EH (cell line): ENCODE results near the gene SYNC.
"Not testable (repeated sequence)": the region's sequence is repeated elsewhere in the genome, so short reads cannot be mapped to it uniquely, and the experiment has no call there.

ENCODE experiments used
- DNase-seq: peaks from one replicate; pipeline ENCODE4 v3.0.0-alpha.2; 2015; ENCODE audit warnings: low read depth

SYNC gene

GRCh38 chr1:32724678-32725614, 22.4 kb upstream of the SYNC start:
- peak; percentile 95 for DNase-seq

DNA sequence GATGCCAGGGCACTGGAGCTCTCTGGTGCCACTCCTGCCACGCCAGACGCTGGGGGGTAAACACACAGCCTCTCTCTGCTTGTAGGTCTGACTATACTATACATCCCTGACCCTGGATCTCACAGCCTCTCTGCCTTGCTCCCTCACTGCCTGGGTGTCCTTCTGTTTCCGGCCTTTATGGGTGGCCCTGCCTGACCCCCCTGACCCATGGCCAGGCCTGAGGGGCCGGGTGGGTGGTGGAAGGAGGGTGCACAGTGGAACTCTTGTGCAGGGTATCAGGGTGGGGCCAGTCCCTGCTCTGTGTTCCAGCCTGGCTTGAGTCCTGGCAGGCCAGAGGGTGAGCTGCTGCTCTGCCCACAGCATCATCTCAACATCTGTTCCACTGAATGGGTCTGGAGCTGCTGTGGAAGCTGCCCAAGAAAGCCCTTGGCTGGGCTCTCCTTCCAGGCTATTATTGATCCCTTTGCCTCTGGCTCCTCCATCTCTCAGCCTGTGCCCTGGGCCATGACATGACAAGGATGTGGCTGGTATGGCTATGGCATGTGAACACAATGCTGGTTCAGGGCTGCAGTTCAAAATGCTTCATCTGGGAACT, 17.2 kb upstream of the SYNC start:
- no peak for DNase-seq

DNA sequence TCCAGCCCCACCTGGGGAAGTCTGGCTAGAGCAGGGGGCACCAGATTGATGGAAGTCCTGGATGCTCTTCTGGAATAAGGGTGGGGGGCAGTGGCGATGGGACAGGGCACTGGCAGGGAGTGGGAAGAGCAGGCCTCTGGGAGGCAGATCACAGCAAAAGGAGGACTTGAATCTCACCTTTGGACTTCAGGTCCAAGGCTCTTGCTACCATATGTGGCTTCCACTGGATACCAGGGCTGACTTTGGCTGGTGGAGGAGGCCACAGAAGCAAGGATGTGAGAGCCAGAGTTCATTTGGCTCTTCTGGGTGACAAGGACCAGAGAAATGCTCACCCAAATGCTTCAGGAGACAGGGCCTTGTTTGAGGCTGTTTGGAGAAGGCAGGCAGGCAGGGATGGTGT, 16.0 kb upstream of the SYNC start:
- no peak for DNase-seq

GRCh38 chr1:32718036-32718435, 15.5 kb upstream of the SYNC start:
- no peak for DNase-seq

DNA sequence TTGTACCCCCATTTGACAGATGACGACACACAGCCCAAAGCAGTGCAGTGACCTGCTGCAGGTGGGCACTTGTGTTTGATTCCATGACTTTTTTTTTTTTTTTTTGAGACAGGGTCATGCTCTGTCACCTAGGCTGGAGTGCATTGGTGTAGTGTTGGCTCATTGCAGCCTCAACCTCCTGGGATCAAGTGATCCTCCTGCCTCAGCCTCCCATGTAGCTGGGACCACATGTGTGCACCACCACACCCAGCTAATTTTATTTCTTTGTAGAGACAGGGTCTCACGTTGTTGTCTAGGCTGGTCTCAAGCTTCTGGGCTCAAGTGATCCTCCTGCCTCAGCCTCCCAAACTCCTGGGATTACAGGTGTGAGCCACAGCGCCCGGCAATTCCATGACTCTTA, 14.9 kb upstream of the SYNC start:
- DNase-seq: no peak

DNA sequence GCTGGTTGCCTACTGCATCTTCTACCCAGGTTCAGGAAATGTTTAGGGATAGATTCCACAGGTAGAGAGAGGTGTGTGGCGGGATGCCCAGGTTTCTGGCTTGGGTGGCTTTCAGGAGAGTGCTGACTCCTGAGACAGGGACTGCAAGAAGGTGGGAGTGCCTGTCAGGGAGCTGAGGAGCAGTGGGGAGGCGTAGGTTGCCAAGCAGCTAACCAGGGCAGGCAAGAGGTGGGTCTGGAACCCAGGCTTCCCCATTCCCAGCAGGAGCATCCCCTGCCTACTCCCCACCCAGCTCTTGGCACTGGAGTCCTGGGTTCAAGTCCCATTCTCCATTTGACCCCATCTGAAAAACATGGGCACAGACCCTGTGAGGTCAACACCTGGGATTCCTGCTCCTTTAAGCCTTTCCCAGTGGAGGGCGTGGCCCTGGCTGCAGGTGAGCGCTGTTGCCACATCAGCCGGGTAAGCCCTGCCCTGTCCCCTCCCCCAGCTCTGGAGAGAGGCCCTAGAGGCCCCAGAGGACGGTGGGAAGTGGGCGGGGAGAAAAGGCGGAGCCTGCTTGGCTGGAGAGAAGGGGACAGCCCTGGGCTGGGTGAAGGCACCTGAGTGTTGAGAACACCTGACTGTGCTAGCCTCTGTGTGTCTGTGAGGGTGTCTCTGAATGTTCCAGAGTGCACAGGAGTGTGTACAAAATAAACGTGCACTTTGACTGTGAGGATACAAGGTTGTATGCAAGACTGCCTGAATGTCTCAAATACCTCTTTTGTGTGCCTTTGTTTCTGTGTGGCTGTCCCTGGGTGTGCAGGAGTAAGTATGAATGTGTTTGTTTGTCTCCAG, 14.0 kb upstream of the SYNC start:
- peak; percentile 43 for DNase-seq

DNA sequence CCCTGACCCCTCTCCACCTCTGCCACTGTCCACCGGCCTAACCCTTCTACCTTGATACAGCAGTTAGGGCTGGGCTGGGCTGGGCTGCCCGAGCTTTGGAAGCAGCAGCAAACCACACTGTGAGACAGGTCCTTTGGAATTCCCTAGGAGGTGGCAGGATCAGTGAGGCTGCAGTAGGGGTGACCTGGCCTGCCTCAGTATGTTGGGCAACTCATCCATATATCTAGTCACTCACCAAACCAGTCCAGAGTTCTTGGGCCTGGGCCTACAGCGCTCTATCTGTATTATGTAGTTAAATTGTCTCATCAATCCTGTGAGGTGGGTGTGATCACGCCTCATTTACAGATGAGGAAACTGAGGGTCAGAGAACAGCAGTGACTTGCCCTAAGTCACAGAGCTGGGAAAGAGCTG, 13.3 kb upstream of the SYNC start:
- peak; percentile 32 for DNase-seq

DNA sequence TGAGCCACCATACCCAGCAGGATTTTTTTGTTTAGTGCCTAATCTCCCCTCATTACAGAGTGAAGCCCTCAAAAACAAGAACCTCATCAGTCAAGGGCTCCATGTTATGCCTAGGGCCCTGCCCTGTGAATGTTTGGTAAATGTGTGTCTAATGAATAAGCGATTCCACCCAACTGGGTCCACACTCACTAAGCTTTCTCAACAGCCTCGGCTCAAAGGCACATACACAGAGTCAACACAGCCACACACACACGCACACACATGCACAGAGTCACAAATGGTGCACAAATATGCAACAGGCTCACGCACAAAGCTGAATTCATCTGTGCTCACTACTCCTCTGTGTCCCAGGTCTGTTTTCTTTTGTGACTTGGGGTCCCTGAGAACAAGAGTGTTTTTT, 11.7 kb upstream of the SYNC start:
- no peak for DNase-seq

DNA sequence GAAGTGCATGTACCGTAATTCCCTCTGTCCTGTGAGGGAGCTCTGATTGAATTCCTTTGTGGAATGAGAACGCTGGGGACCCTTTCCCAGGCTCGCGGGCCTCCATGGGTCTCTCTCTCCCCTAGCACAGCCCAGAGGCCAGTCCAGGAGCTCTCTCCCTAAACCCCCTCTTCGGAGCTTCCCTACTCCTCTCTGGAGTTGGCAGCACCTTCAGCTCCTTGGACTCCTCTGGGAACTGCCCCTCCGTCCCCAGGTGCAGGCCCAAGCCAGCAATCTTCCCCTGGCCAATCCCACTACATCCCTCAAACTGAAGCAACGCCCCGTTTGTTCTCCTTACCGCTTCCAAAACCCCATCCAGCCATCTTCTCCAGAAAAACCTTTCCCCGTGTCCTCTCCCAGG, 10.5 kb upstream of the SYNC start:
- no peak for DNase-seq

GRCh38 chr1:32711221-32711620, 8.7 kb upstream of the SYNC start:
- not testable (repeated sequence) for DNase-seq

- DNase-seq: no peak
Measured at GRCh38 chr1:32709476-32709875, 6.9 kb upstream of the SYNC start.

DNA sequence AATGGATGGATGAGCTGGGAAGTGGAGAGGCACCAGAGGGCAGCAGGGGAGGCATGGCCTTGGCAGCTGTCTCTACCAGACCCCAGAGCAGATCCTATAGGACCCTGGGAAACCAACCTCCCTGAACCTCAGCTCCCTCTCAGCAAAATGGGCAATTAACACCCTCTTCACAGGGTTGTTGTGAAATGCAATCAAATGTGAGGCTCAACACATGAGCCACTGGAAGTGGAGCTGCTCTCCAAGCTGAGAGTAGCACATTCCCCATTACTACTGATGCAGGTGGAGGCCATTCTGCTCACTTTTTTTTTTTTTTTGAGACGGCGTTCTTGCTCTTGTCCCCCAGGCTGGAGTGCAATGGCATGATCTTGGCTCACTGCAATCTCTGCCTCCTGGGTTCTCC, 6.5 kb upstream of the SYNC start:
- DNase-seq: no peak

- no peak for DNase-seq
Measured at GRCh38 chr1:32706491-32706890, 3.9 kb upstream of the SYNC start.

- no peak for DNase-seq
Measured at GRCh38 chr1:32705516-32705915, 2.9 kb upstream of the SYNC start.

DNA sequence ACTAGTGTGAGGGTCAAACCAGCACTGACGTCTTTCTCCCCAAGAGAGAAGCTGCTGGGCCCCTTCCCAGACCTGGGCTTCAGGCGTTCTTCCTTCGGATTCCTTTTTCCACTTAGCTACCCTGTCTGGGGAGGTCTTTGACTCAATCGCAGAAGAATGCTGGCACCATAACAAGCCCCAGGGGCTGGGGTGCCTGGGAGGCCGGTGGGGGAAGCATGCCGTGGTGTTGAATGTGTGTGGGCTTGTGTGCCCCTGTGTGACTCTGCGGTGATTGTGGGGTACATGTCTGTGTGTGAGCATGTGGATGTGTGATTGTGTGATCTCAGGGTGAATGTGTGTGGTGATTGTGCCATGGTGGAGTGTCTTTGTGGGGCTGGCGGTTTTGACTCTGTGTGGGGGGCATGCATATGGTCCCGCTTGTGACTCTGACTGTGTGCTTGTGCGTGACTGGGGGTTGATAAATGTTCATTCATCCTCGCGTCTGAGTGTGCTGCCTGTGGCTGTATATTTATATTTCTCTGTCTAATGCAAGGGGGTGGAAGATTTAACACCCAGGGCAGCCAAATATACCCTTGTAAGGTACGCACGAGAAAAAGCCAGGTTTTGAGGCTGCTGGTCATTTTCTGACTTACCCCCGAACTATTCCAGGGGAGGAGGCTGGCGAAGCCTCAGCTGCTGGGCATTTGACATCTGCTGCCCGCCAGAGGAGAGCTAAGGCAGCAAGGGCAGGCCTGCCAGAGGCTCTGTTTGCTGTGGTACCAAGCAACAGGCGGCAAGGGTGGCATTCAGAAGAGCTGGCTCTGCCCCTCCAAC, 1.1 kb upstream of the SYNC start:
- DNase-seq: peak; percentile 99

DNA sequence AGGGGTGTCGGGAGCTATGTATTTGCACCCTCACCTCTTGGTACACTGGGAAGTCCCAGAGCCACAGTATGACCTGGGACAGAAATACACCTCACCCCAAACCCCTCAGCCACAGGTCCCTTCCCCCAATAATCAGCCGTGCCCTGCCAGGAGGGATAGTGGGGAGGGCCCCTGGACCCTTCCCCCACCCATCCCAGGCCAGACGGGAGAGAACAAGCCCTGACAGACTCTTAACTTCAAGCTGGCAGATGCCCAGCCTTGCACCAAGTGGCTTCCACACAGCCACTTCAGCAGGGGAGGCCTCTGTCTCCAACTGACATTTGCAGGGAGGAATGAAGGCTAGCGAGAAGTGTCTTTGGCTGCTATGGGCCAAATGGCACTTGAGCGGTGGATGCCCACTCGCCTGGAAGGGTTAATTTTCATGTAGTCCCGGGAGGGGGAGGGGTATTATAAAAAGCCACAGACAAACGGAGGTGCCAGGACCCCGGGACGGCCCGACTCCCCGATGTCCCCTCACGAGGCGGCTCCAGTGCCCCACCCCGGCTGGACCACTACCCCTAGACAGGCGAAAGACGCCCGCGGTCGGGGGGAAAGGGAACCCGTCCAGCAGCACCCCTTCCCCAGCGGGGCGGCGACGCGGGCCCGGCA, 495 bp downstream of the SYNC start:
- DNase-seq: peak; percentile 61

- DNase-seq: peak; percentile 43
Measured at GRCh38 chr1:32701421-32701911, 1.1 kb downstream of the SYNC start.

DNA sequence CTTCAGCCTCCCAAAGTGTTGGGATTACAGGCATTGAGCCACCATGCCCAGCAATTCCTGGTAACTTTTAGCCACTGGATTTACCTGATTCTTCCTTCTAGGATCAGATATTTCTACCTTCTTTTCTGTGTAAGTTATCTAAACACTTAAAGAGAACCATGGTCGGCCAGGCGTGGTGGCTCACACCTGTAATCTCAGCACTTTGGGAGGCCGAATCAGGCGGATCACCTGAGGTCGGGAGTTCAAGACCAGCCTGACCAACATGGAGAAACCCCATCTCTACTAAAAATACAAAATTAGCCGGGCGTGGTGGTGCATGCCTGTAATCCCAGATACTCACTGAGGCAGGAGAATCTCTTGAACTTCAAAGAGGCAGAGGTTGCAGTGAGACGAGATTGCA, 5.6 kb downstream of the SYNC start:
- not testable (repeated sequence) for DNase-seq

GRCh38 chr1:32696041-32696440, 6.5 kb downstream of the SYNC start:
- no peak for DNase-seq

DNA sequence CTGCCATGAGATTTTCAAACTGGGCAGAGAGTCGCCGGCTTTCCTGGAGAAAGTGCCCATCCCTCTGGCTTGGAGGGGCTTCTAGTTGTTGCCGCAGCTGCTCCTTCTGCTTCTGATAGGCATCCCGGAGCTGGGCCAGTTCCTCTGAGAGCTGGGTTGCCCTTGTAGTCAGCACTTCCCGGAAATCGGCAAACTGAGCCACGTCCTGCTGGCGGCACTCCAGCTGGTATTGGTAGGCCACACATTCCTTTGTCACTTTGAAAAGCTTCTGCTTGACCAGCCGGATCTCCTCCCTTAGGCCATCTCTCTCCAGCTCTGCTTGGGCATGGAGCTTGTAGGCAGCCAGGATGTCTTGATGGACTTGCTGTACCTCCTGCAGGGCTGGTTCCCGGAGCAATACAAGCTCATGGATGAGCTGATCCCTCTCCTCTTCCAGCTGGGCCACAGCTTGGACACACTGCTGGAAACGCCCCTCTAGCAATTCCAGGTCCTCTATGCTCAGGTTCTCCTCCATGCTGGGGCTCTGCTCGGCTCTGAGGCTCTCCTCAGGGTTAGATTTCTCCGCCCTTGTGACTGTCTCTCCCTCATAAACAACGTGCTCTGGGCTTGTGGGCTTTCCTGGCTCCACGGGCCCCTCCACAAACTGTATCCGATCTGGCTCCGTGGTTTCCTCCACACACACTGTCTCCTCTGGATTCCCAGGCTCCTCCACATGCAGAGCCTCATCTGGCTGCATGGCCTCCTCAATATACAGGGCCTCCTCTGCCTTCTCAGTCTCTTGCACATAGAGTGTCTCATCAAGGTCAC, 7.3 kb downstream of the SYNC start:
- DNase-seq: peak; percentile 93
